ENCODE data around the gene CARHSP1.

GRCh38 chr16:8899709-8900317 lies 31.0 kb upstream of the CARHSP1 start:
- TF ChIP-seq POLR2A (IDR thresholded peaks at IDR 0.05) (no peak), CTCF (IDR thresholded peaks at IDR 0.05) (no peak)
